Measurements from ENCODE around the gene CTNNA3.

The CTNNA3 gene

DNA sequence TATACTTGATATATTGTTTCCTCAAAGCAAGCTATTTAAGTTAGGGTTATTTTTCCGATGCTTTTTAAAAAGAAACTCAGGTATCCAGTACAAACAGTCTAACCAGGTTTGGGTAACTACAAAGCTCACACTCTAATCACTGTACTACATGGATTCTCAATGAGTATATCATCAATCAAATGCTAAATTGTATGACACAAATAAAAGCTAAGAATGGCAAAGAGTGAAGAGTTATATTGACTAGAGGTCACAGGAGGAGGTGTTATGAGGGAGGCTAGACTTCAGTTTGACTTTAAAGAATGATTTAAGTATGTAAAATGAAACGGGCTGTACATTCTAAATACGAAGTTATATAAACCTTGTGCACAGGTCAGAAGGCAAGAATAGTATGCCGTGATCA, 178.0 kb downstream of the CTNNA3 start:
- H3K27me3 ChIP-seq (ENCODE audit: low read length) = no peaks in the 10 kb centered on the region
- H3K9me2 ChIP-seq (replicated peaks; ENCODE audit: insufficient read depth, low read length) = no peaks in the 10 kb centered on the region
- no peak overlapping the region for H3K4me3 ChIP-seq (ENCODE audit: insufficient read depth, low read length, poor library complexity, severe bottlenecking)
- H3K27ac ChIP-seq (ENCODE audit: low read depth, low read length) = no peak overlapping the region
- no peaks in the 10 kb centered on the region for H3K36me3 ChIP-seq (ENCODE audit: low read length)
- H3F3A ChIP-seq (ENCODE audit: insufficient read depth) = no peaks in the 10 kb centered on the region
- no peak overlapping the region for H2AFZ ChIP-seq (ENCODE audit: low read depth, low read length, severe bottlenecking)
- H3K79me2 ChIP-seq (ENCODE audit: insufficient read depth, low read length) = no peaks in the 10 kb centered on the region
- H3K9me3 ChIP-seq (ENCODE audit: insufficient read depth, low read length) = no peaks in the 10 kb centered on the region
- TF ChIP-seq, protein P1, sequence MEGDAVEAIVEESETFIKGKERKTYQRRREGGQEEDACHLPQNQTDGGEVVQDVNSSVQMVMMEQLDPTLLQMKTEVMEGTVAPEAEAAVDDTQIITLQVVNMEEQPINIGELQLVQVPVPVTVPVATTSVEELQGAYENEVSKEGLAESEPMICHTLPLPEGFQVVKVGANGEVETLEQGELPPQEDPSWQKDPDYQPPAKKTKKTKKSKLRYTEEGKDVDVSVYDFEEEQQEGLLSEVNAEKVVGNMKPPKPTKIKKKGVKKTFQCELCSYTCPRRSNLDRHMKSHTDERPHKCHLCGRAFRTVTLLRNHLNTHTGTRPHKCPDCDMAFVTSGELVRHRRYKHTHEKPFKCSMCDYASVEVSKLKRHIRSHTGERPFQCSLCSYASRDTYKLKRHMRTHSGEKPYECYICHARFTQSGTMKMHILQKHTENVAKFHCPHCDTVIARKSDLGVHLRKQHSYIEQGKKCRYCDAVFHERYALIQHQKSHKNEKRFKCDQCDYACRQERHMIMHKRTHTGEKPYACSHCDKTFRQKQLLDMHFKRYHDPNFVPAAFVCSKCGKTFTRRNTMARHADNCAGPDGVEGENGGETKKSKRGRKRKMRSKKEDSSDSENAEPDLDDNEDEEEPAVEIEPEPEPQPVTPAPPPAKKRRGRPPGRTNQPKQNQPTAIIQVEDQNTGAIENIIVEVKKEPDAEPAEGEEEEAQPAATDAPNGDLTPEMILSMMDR (IDR thresholded peaks at IDR 0.05; ENCODE audit: insufficient read depth, low read length, poor library complexity, severe bottlenecking) = no peak
- TF ChIP-seq EZH2phosphoT487 (conservative IDR thresholded peaks at IDR 0.05; ENCODE audit: low read length) = no peak
- no peak overlapping the region for H3K4me2 ChIP-seq (ENCODE audit: low read depth, low read length, poor library complexity, severe bottlenecking)
- no peaks in the 10 kb centered on the region for H4K20me1 ChIP-seq (ENCODE audit: low read depth, low read length)
- H3K9ac ChIP-seq (ENCODE audit: low read length) = no peak overlapping the region

DNA sequence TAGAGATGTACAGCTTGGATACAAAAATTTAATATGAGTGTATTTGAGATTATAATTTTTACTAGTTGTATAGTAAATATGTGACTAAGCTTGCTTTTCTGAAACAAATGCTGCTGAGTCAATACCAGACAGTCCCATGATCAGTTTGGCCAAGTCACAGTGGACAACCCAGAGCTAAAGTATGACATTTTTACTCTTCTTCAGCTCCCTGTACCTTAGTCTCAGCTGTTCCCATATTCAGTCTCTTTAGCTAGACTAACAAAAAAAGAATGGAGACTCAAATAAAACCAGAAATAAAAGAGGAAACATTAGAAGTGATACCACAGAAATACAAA, 189.3 kb downstream of the CTNNA3 start:
- Histone ChIP-seq H2AFZ (ENCODE audit: low read depth, low read length, severe bottlenecking) (no peak overlapping the region), H3K4me2 (ENCODE audit: low read depth, low read length, poor library complexity, severe bottlenecking) (no peak overlapping the region), H4K20me1 (ENCODE audit: low read depth, low read length) (no peaks in the 10 kb centered on the region), H3K79me2 (ENCODE audit: insufficient read depth, low read length) (no peaks in the 10 kb centered on the region), H3F3A (ENCODE audit: insufficient read depth) (no peaks in the 10 kb centered on the region), H3K36me3 (ENCODE audit: low read length) (no peaks in the 10 kb centered on the region), H3K27ac (ENCODE audit: low read depth, low read length) (no peak overlapping the region), H3K27me3 (ENCODE audit: low read length) (no peaks in the 10 kb centered on the region), H3K9me3 (ENCODE audit: insufficient read depth, low read length) (no peaks in the 10 kb centered on the region), H3K9ac (ENCODE audit: low read length) (no peak overlapping the region), H3K9me2 (replicated peaks; ENCODE audit: insufficient read depth, low read length) (no peaks in the 10 kb centered on the region), H3K4me3 (ENCODE audit: insufficient read depth, low read length, poor library complexity, severe bottlenecking) (no peak overlapping the region)
- TF ChIP-seq, protein P1 (IDR thresholded peaks at IDR 0.05; ENCODE audit: insufficient read depth, low read length, poor library complexity, severe bottlenecking) = no peak
- no peak for TF ChIP-seq EZH2phosphoT487 (conservative IDR thresholded peaks at IDR 0.05; ENCODE audit: low read length)

DNA sequence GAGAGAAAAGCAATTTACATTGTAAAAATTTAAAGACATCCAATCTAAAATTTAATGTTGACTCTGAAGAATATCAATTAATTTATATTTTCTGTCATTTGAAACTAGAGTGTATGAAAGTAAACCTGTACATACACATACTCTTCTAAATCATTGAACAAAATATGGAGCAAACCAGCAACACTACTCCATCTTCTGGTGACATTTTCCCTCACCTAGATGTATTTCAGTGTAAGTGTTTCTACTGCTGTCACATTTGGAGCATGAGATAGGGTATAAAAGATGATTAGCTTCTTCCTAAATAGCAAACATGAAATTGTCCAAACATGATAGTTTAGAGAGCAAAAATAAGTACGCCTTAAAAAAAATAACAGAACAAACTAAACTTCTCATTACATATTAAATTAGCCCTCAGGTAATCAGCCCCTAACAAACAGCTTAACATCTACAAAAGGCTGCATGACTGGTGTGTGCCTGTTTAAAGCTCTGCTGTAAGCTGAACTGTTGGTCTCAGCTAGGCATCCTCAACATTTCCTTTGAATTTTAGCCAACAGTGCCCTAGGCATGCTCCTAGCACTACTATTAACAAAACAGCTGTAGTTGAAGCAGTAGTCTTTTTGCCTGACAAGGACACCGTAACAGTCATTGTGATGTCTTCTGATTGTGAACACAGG, 189.8 kb downstream of the CTNNA3 start:
- no peaks in the 10 kb centered on the region for H3K9me2 ChIP-seq (replicated peaks; ENCODE audit: insufficient read depth, low read length)
- no peak overlapping the region for H3K4me2 ChIP-seq (ENCODE audit: low read depth, low read length, poor library complexity, severe bottlenecking)
- H3K9ac ChIP-seq (ENCODE audit: low read length) = no peak overlapping the region
- H3K4me3 ChIP-seq (ENCODE audit: insufficient read depth, low read length, poor library complexity, severe bottlenecking) = no peak overlapping the region
- no peaks in the 10 kb centered on the region for H4K20me1 ChIP-seq (ENCODE audit: low read depth, low read length)
- H3K9me3 ChIP-seq (ENCODE audit: insufficient read depth, low read length) = no peaks in the 10 kb centered on the region
- no peaks in the 10 kb centered on the region for H3K36me3 ChIP-seq (ENCODE audit: low read length)
- H3K79me2 ChIP-seq (ENCODE audit: insufficient read depth, low read length) = no peaks in the 10 kb centered on the region
- H3F3A ChIP-seq (ENCODE audit: insufficient read depth) = no peaks in the 10 kb centered on the region
- H3K27me3 ChIP-seq (ENCODE audit: low read length) = no peaks in the 10 kb centered on the region
- no peak overlapping the region for H2AFZ ChIP-seq (ENCODE audit: low read depth, low read length, severe bottlenecking)
- TF ChIP-seq EZH2phosphoT487 (conservative IDR thresholded peaks at IDR 0.05; ENCODE audit: low read length) = no peak
- TF ChIP-seq, protein P1 (IDR thresholded peaks at IDR 0.05; ENCODE audit: insufficient read depth, low read length, poor library complexity, severe bottlenecking) = no peak
- no peak overlapping the region for H3K27ac ChIP-seq (ENCODE audit: low read depth, low read length)
